ENCODE results near the gene MYLK.

MYLK gene

DNA sequence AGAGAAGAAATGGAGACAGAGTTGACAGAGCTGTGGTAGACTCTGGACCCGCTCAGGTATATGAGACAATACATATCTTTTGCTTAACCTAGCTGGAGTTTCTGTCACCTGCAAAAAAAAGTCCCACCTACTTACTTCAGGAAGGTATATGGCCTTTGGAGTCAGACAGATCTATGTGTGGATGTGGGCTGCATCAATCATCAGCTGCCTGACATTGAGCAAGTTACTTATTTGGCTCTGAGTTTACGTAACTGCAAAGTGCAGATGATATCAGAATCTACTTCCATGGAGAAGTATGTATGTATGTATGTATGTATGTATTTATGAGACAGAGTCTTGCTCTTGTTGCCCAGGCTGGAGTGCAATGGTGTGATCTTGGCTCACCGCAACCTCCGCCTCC lies 124.3 kb downstream of the MYLK start:
- H3K9me3 ChIP-seq (ENCODE audit: control insufficient read depth, insufficient read depth, low read length): no peaks in the 10 kb centered on the region
- no peaks in the 10 kb centered on the region for H3K36me3 ChIP-seq (ENCODE audit: insufficient read depth, low read length)
- H3K9ac ChIP-seq (ENCODE audit: low read depth, low read length): no peak overlapping the region
- no peaks in the 10 kb centered on the region; the same call in 1 of the 2 replicates for H3K4me1 ChIP-seq (ENCODE audit: insufficient read depth, low read length)

DNA sequence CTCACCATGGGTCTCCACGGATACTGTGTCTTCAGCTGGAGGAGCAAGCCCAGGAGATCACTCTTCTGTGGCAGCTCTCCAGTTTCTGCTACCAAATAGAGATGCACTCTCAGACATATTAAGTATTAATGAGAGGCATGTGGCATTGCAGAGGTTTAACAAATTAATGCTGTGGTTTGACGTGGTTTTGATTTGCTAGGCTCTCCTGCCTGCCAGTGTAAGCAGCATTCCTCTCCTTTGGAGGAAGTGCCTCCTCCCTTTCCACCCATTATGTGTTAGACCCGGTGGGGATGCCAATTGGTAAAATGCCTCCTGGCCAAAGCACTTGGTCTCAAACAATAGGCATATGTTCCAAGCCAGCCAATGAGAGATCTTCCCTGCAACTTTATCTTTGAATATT lies 124.8 kb downstream of the MYLK start:
- H3K36me3 ChIP-seq (ENCODE audit: insufficient read depth, low read length): no peaks in the 10 kb centered on the region
- H3K9me3 ChIP-seq (ENCODE audit: control insufficient read depth, insufficient read depth, low read length): no peaks in the 10 kb centered on the region
- no peak overlapping the region for H3K9ac ChIP-seq (ENCODE audit: low read depth, low read length)
- no peaks in the 10 kb centered on the region; the same call in 1 of the 2 replicates for H3K4me1 ChIP-seq (ENCODE audit: insufficient read depth, low read length)

DNA sequence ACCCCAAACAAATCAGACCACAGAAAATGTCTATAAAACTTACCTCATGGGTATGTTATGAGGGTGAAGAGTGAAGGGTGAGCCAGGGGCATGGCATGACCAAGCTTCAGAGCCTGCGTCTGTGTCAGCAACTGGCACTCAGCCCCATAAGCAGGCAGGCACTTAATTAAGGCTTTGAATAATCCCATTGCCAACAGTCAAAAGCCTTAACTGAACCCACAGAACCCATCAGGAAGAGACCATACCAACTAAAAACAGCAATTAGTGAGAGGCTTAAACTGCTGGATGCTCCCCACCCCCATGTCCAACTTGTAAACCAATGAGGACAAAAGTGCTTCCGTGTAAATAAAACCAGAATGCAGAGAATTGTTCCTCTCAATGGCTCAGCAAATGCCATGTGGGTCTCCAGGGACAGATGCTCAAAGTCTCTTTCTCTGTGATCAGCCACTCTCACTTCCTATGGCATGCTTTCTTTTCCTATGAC lies 126.0 kb downstream of the MYLK start:
- Histone ChIP-seq H3K4me1 (ENCODE audit: insufficient read depth, low read length) (no peaks in the 10 kb centered on the region; the same call in 1 of the 2 replicates), H3K36me3 (ENCODE audit: insufficient read depth, low read length) (no peaks in the 10 kb centered on the region), H3K9ac (ENCODE audit: low read depth, low read length) (no peak overlapping the region), H3K9me3 (ENCODE audit: control insufficient read depth, insufficient read depth, low read length) (no peaks in the 10 kb centered on the region)

DNA sequence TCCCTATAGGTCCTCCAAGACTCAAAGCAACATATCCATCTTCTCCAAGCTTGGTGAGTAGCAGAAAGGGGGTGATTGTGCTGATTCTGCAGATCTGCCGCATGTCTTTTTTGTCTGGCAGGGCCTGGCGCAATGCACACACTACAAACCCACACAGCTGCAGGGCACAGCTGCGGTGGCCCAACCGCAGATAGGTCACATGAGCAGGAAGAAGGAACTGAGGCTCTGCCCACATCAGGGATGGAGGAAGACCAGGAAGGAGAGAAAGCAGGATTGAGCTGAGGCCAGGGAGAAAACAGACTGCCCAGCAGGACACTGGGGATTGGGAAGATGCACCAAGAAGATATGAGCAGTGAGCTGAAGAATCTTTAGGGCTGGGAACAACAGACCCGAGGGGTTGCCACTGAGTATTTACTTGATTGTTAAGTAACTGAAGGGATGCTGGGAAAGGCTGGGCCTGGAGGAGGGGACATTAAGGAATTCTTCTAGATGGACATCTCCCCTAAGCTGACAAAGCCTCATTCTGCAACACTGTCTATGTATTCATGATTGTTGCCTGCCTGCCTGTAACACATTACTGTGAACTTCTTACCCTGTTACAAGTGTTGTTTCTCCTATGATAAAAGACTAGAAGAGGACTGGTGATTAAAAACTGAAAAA lies 126.7 kb downstream of the MYLK start:
- no peaks in the 10 kb centered on the region for H3K9me3 ChIP-seq (ENCODE audit: control insufficient read depth, insufficient read depth, low read length)
- no peaks in the 10 kb centered on the region for H3K36me3 ChIP-seq (ENCODE audit: insufficient read depth, low read length)
- H3K4me1 ChIP-seq (ENCODE audit: insufficient read depth, low read length): no peaks in the 10 kb centered on the region; the same call in 1 of the 2 replicates
- no peak overlapping the region for H3K9ac ChIP-seq (ENCODE audit: low read depth, low read length)

DNA sequence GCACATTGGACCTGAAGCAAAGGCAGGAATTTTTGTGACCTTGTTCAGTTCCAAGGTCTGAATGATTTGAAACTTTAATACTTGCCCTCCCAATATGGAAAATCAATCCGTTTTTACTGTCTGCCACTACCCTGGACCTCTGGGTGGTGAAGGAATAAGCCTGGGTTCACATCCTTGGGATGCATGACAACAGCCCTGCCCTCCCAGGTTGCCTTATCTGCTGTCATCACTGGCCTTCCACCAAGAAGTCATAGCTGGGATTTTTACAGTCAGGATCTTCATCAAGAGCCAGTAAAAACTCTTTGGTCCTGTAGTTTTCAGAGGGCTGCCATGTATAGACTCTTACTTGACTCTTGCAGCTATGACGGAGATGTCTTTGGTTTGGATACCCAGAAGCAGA lies 128.6 kb downstream of the MYLK start:
- no peaks in the 10 kb centered on the region for H3K36me3 ChIP-seq (ENCODE audit: insufficient read depth, low read length)
- H3K9me3 ChIP-seq (ENCODE audit: control insufficient read depth, insufficient read depth, low read length): no peaks in the 10 kb centered on the region
- H3K9ac ChIP-seq (ENCODE audit: low read depth, low read length): no peak overlapping the region
- peaks cover 7% of the 10 kb centered on the region for H3K4me1 ChIP-seq (ENCODE audit: insufficient read depth, low read length)

DNA sequence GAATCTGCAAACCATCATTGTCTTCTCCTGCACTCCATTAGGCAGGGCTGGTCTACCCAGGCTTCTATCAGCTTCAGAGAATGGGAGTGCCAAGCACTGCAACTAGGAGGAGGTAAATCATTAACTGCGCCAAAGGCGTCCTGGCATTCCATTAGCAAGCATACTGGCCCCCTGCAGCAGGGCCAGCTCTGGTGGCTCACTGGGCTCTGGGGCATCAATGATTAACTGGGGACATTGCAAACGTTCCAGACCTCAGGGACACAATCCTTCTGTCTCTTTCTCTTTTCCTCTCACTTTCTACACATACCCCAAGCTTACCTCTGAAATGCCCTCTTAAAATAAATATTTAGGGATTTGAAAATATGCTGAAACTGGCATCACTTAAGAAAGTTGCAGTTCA lies 129.0 kb downstream of the MYLK start:
- no peaks in the 10 kb centered on the region for H3K9me3 ChIP-seq (ENCODE audit: control insufficient read depth, insufficient read depth, low read length)
- no peak overlapping the region for H3K9ac ChIP-seq (ENCODE audit: low read depth, low read length)
- no peaks in the 10 kb centered on the region for H3K36me3 ChIP-seq (ENCODE audit: insufficient read depth, low read length)
- peaks cover 11% of the 10 kb centered on the region for H3K4me1 ChIP-seq (ENCODE audit: insufficient read depth, low read length)

DNA sequence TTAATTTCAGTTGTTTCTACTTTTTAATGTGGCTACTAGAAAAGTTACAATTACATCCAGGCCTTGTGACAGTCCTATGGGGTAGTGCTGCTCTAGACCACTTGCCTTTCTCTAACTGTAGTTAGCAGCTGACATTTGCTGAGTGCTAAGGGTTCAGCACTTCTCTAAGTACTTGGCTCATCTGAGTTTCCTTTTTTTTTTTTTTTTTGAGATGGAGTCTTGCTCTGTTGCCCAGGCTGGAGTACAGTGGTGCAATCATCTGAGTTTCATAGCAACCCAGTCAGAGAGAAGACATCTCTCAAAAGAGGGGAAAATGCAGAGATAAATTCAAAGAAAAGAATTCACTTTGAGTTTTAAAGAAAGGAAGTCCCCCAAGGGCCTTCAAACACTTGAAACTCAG lies 130.8 kb downstream of the MYLK start:
- Histone ChIP-seq H3K9me3 (ENCODE audit: control insufficient read depth, insufficient read depth, low read length) (no peaks in the 10 kb centered on the region), H3K36me3 (ENCODE audit: insufficient read depth, low read length) (no peaks in the 10 kb centered on the region), H3K4me1 (ENCODE audit: insufficient read depth, low read length) (peaks cover 16% of the 10 kb centered on the region), H3K9ac (ENCODE audit: low read depth, low read length) (no peak overlapping the region)

DNA sequence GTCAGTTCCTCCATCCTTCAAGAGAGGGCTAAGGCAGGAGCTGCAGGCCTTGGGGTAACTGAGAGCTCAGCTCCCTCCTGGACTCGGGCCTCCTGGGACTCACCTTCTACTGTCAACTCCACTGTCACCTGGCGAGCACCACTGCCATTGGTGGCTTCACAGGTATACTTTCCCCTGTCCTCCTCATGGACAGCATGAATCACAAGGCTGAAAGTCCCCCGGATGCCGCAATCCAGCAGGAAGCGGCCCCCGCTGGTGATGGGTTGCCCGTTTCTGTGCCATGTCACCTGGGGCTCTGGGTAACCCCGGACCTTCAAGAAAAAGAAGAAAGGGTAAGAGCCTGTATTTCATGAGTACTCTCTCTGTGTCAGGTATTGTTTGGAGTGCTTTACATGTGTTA lies 131.9 kb downstream of the MYLK start:
- Histone ChIP-seq H3K4me1 (ENCODE audit: insufficient read depth, low read length) (peaks cover 16% of the 10 kb centered on the region), H3K9me3 (ENCODE audit: control insufficient read depth, insufficient read depth, low read length) (no peaks in the 10 kb centered on the region), H3K36me3 (ENCODE audit: insufficient read depth, low read length) (no peaks in the 10 kb centered on the region), H3K9ac (ENCODE audit: low read depth, low read length) (no peak overlapping the region)

DNA sequence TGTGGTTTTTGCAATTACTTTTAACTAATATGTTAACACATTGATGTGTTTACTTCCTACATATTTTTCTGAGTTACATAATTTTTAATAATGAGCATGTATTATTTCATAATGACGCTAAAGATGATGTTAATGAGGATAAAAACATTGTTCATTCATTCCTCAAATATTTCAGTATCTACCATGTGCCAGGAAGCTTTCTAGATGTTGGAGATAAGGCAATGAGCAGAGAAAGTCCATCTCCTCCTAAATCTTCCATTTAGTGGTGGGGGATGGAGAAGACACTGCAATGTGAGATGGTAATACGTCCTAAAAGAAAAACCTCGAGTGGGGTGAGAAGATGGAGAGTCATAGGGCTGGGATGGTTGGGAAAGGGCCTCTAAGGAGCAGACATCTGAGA lies 132.7 kb downstream of the MYLK start:
- H3K4me1 ChIP-seq (ENCODE audit: insufficient read depth, low read length): peaks cover 16% of the 10 kb centered on the region
- H3K36me3 ChIP-seq (ENCODE audit: insufficient read depth, low read length): no peaks in the 10 kb centered on the region
- no peak overlapping the region for H3K9ac ChIP-seq (ENCODE audit: low read depth, low read length)
- H3K9me3 ChIP-seq (ENCODE audit: control insufficient read depth, insufficient read depth, low read length): no peaks in the 10 kb centered on the region

DNA sequence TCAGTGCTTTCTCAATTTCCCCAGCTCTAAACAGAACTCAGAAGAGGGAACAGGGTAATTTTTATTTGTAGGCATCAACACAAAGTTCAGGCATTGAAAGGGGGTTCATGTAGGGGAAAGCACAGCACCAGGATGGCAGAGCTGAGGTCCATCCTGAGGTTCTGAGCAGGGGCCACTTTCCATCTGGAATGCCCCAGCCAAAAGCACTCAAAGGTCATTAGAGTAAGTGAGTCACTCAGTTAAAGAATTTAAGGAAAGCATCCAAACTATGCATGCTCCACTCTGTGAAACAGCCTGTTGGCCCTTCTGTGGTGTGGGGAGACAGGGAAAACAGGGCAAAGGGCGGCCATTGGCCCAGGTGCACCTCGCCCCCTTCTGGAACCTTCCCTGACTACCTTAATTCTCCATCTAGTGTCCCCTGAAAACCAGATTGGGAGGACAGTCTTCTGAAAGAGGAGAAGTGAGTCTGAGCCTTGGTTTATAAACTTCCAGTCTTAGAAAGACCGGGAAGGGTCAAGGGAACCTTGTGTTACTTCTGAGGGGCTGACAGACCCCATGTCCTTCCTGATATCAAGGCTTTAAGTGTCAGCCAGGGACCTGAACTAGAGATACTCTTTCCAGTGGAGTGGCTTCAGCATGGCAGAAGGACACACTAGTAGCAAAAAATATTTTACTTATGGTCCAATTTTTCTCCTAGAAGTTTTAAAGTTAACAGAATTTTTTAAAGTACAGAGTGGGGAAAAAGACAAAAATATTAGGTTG lies 133.3 kb downstream of the MYLK start:
- no peaks in the 10 kb centered on the region for H3K36me3 ChIP-seq (ENCODE audit: insufficient read depth, low read length)
- H3K4me1 ChIP-seq (ENCODE audit: insufficient read depth, low read length): peaks cover 16% of the 10 kb centered on the region
- no peak overlapping the region for H3K9ac ChIP-seq (ENCODE audit: low read depth, low read length)
- H3K9me3 ChIP-seq (ENCODE audit: control insufficient read depth, insufficient read depth, low read length): no peaks in the 10 kb centered on the region

DNA sequence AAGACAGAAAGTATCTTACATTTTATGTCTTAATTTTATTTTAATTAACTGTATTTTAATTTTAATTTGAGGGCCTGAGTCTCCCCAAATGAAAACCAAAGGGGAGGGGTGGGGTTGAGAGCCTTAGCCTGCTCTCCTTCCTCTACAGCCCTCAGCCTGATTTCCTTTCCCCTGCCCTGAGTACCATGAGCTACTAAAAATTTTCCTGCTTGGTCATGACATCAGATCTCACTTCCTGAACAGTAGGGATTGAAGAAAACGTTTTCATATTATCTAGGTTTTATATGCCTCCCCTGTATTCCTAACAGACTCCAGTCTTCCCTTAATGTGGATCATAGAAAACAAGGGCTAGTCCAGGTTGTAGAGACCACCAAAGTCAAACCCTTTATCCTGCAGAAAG lies 133.9 kb downstream of the MYLK start:
- no peaks in the 10 kb centered on the region for H3K9me3 ChIP-seq (ENCODE audit: control insufficient read depth, insufficient read depth, low read length)
- H3K36me3 ChIP-seq (ENCODE audit: insufficient read depth, low read length): no peaks in the 10 kb centered on the region
- H3K4me1 ChIP-seq (ENCODE audit: insufficient read depth, low read length): peaks cover 16% of the 10 kb centered on the region
- no peak overlapping the region for H3K9ac ChIP-seq (ENCODE audit: low read depth, low read length)

DNA sequence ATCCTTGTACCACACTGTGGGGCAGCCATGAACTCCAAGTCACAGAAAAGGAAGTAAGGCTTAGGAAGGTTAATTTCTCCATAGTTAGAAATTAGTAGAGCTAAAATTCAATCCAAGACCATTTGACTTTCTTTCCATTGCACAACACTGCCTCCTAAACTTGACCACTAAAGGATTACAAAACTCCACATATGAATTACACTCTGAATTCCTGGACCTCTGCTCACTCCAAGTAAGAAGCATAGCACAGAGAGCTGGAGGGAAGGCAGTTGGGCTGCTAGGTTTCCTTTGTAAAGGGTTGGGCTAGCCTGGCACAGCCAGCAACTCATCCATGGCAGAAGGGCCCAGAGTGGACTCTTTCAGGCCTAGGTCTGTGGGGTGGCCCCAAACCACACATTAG lies 134.4 kb downstream of the MYLK start:
- Histone ChIP-seq H3K9ac (ENCODE audit: low read depth, low read length) (no peak overlapping the region), H3K4me1 (ENCODE audit: insufficient read depth, low read length) (peaks cover 16% of the 10 kb centered on the region)

DNA sequence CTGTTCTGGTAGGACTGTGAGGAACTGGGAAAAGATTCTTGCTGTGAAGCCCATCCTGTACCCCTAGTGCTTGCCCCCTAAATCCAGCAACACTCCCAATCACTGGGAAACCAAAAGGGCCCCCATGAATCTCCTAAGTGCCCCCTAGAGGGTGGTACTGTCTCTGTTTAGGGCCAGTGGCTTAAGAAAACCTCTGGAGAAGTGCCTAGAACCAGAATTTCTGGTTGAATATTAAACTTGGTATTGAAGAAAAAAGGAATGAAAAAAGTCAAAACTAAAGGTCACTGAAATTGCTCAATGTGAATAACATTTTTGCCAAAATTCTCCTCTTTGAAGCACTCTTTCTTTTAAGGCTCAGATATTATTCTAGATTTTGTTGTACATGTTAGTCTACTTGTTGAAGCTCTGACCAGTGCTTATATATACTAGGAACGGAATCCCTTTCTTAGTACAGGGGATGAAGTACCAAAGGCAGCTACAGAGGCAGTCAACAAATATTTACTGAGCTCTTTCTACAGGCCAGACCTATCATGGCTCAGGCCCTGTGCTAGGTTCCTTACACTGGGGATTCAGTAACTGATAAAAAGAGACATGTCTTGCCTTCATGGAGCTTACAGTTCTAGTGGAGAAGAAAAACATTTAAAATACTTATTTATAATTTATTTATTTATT lies 138.8 kb downstream of the MYLK start:
- no peak overlapping the region for H3K9ac ChIP-seq (ENCODE audit: low read depth, low read length)
- peaks cover 8% of the 10 kb centered on the region for H3K4me1 ChIP-seq (ENCODE audit: insufficient read depth, low read length)
- H3K9me3 ChIP-seq (ENCODE audit: control insufficient read depth, insufficient read depth, low read length): no peaks in the 10 kb centered on the region
- H3K36me3 ChIP-seq (ENCODE audit: insufficient read depth, low read length): no peaks in the 10 kb centered on the region

More for the DNA sequence above, 134.4 kb downstream of the MYLK start:
- Histone ChIP-seq H3K9me3 (ENCODE audit: control insufficient read depth, insufficient read depth, low read length) (no peaks in the 10 kb centered on the region), H3K36me3 (ENCODE audit: insufficient read depth, low read length) (no peaks in the 10 kb centered on the region)

DNA sequence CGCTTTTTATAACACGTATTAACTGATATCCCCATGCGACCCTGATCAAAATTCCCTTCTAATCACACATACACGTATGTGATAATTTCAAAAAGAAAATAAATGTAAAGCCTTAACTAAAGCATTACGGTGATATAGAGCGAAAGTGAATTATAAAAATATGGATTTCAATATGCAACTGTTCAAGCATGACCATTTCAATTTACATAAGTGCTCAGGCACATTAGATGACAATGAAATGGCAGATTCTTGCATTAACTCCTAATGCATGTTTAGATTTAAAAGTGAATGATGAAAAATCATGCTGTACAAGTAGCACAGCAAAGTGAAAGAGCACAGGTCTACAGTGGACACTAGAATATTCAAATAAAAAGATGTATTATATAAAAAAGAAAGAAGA lies 140.1 kb downstream of the MYLK start:
- Histone ChIP-seq H3K36me3 (ENCODE audit: insufficient read depth, low read length) (no peaks in the 10 kb centered on the region), H3K9me3 (ENCODE audit: control insufficient read depth, insufficient read depth, low read length) (no peaks in the 10 kb centered on the region), H3K9ac (ENCODE audit: low read depth, low read length) (no peak overlapping the region), H3K4me1 (ENCODE audit: insufficient read depth, low read length) (no peaks in the 10 kb centered on the region)

DNA sequence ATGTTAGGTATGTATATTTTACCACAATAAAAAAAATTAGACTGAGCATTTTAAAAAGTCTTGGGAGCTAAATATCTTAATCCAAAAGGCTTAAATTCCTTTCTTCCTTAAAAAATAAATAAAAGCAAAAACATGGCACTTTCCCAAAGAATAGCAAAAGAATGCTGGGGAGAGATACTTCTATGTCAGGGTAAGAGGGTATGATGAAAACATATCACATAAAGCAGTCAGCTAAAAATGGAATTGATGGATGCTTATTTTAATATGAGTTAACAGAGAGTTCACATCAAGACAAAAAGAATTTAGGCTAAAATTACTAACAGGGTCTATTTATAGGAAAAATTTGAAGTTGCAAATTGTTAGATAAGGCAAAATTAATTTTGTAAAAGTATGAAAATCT lies 141.0 kb downstream of the MYLK start:
- H3K9me3 ChIP-seq (ENCODE audit: control insufficient read depth, insufficient read depth, low read length): no peaks in the 10 kb centered on the region
- H3K4me1 ChIP-seq (ENCODE audit: insufficient read depth, low read length): no peaks in the 10 kb centered on the region
- no peaks in the 10 kb centered on the region for H3K36me3 ChIP-seq (ENCODE audit: insufficient read depth, low read length)
- H3K9ac ChIP-seq (ENCODE audit: low read depth, low read length): no peak overlapping the region

Data from ES-I3 (cell line).